Astrocyte (in vitro differentiated cells and primary cell): ENCODE measurements around the gene LHX1.

Experiments used
- EZH2 ChIP-seq: IDR thresholded peaks from 2 replicates; pipeline ENCODE4 v1.6.1; 2012; ENCODE audit warnings: mild to moderate bottlenecking, low read length, inconsistent platforms; ENCODE audit not compliant: insufficient read depth
- TF ChIP-seq, protein P1 (sequence below): IDR thresholded peaks from 2 replicates; pipeline ENCODE4 v1.5.1; 2011; ENCODE audit warnings: low read depth, mild to moderate bottlenecking, inconsistent platforms, low read length, moderate library complexity; ENCODE audit not compliant: insufficient read depth

DNA sequence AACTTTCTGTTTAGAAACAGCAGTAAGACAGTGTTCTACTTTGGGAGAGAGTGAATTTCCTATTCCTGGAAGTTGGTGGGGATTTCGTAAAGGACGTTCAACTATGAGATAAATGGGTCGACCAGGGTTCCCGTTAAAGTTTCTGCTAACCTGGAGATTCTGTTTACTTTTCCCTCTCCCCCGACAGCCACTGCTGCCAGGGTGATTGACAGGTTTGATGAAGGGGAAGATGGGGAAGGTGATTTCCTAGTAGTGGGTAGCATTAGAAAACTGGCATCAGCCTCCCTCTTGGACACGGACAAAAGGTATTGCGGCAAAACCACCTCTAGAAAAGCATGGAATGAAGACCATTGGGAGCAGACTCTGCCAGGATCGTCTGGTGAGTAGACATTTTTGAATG is 12.8 kb downstream of the LHX1 start:
- TF ChIP-seq, protein P1, sequence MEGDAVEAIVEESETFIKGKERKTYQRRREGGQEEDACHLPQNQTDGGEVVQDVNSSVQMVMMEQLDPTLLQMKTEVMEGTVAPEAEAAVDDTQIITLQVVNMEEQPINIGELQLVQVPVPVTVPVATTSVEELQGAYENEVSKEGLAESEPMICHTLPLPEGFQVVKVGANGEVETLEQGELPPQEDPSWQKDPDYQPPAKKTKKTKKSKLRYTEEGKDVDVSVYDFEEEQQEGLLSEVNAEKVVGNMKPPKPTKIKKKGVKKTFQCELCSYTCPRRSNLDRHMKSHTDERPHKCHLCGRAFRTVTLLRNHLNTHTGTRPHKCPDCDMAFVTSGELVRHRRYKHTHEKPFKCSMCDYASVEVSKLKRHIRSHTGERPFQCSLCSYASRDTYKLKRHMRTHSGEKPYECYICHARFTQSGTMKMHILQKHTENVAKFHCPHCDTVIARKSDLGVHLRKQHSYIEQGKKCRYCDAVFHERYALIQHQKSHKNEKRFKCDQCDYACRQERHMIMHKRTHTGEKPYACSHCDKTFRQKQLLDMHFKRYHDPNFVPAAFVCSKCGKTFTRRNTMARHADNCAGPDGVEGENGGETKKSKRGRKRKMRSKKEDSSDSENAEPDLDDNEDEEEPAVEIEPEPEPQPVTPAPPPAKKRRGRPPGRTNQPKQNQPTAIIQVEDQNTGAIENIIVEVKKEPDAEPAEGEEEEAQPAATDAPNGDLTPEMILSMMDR = no peak
- TF ChIP-seq EZH2 = no peak
